Activated T-helper 2 cell treated with anti-CD3 and anti-CD28 coated beads, Interferon-gamma antibody, Interleukin-2, Interleukin-4, amounts not matched to agents 10 μg/mL and 5 μg/mL and 100 μg/mL, durations not matched to agents 14 hours and 24 hours and 36 hours (primary cell): ENCODE measurements around the gene GTSF1L. TPM values are rescaled to one million over a fixed set of nuclear protein-coding genes. Genes with fewer than 3 reads are reported as not detected.

Experiments used
- DNase-seq: peaks from one replicate; pipeline ENCODE4 v3.0.0; 2021; ENCODE audit warnings: low spot score
- H3K27ac Mint-ChIP-seq: one replicate; pipeline ENCODE4 v1.8.0; 2021; ENCODE audit warnings: mixed read lengths
- H3K27me3 Mint-ChIP-seq: one replicate; pipeline ENCODE4 v1.8.0; 2021; ENCODE audit warnings: low read depth, mixed read lengths
- H3K36me3 Mint-ChIP-seq: one replicate; pipeline ENCODE4 v1.8.0; 2021; ENCODE audit warnings: low read depth, mixed read lengths
- H3K4me1 Mint-ChIP-seq: one replicate; pipeline ENCODE4 v1.8.0; 2021; ENCODE audit warnings: low read depth, mixed read lengths
- H3K4me3 Mint-ChIP-seq: one replicate; pipeline ENCODE4 v1.8.0; 2021; ENCODE audit warnings: low read depth, mild to moderate bottlenecking, moderate library complexity, mixed read lengths
- H3K9me3 Mint-ChIP-seq: one replicate; pipeline ENCODE4 v1.8.0; 2021; ENCODE audit warnings: mixed read lengths
- intact Hi-C: fragments of 100-400 bp; cut with micrococcal nuclease; formaldehyde crosslinking; loops from one replicate; pipeline ENCODE4 v1.15.1; 2023
- total RNA-seq: library from RNA; stranded (reverse); gene quantifications from 2 replicates; pipeline ENCODE4 v1.2.3, GENCODE V29; 2022

GTSF1L gene
- total RNA-seq, 1 donor from 2014 or later = not detected

DNA sequence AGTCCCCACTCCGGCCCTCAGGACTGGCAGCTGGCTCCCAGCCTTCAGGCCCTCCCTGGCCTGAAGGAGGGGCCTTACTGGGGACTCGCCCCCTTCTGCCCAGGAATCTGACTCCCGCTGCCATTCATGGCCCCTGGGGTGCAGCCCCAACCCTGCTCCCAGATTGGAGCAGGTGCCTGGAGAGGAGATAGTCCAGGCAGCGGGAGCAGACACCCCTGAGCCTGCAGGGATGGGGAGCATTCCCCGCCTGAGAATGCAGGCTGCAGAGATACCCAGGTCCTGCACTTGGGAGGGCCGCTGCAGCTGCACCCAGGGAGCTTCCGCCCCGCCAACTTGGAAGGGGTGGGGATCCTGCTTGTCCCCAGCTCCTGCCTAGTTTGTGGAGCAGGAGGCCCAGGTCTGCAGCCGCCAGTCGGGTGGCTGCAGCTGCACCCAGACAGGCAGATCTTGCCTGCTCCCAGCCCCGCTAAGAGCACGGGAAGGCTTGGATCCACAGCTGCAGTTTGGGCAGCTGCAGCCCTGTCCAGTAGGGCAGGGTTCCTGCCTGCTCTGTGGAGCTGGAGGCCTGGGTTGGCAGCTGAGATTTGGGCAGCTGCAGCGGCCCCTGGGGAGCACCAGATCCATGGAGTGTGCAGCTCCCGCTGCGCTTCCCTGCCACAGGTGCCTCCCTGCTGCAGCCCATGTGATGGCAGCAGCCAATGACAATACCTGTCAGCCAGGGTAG lies 5.2 kb downstream of the GTSF1L start:
- intact Hi-C loops = no loop called here
- Mint-ChIP-seq H3K27ac (peak overlapping the region; percentile 69), H3K9me3 (no peaks in the 10 kb centered on the region), H3K4me3 (peak overlapping the region; percentile 58), H3K36me3 (peaks cover 20% of the 10 kb centered on the region), H3K27me3 (no peaks in the 10 kb centered on the region), H3K4me1 (peaks cover 10% of the 10 kb centered on the region)
- DNase-seq = no peak

DNA sequence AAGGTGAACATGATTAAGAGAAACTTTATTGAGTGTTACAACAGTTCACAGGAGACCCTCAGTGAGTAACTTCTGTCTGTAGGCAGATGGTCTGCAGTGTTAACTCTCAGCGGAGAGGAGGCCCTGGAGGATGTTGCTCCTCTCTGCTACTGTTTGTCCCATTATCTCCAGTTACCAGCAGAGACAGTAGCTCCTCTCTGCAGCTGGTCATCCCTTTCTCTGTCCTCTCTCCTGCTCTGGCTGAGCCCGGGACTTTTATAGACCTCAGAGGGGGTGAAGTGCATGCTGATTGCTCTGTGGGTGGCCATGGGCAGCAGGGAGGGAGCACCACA lies 5.7 kb downstream of the GTSF1L start:
- H3K4me1 Mint-ChIP-seq = peaks cover 10% of the 10 kb centered on the region
- no peaks in the 10 kb centered on the region for H3K9me3 Mint-ChIP-seq
- H3K36me3 Mint-ChIP-seq = peaks cover 24% of the 10 kb centered on the region
- DNase-seq = no peak
- H3K4me3 Mint-ChIP-seq = no peak overlapping the region
- intact Hi-C loops = no loop called here
- H3K27me3 Mint-ChIP-seq = no peaks in the 10 kb centered on the region
- no peak overlapping the region for H3K27ac Mint-ChIP-seq

DNA sequence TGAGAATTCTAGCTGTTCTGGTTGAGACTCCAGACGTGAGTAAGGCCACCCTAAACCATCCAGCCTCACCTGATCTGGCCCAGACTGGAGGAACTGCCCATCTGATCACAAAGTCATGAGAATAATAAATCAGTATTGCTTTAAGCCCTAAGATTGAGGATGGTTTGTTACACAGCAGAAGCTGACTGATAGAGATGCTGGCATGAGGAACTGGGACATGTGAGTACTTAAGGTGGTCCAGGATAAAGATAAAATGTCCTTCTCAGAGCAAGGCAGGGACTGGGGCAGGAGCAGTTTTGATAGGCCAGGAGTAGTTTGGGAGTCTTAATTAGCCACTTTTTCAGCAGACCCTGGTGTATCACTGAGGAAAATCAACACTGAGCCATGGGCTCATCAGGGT lies 6.8 kb downstream of the GTSF1L start:
- no peaks in the 10 kb centered on the region for H3K9me3 Mint-ChIP-seq

DNA sequence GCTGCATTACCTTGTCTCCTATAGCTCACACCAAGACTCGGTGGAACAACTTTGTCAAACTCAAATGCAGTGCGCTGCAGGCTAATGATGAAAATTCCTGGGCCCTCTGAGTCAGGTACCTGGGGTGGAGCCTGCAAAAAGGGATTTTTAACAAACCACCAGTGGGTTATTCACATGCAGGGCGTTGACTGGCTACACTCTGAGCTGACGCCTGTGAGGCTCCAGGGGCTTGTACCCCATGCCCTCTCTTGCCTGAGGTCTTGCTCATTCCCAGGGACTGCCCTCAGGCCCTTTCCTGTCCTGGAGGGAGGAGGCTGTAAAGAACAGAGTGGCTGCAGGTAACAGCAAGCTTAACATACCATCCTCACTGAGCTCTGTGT lies 9.2 kb downstream of the GTSF1L start:
- Mint-ChIP-seq H3K4me3 (no peak overlapping the region), H3K4me1 (peaks cover 7% of the 10 kb centered on the region)

More for the DNA sequence above, 6.8 kb downstream of the GTSF1L start:
- Mint-ChIP-seq H3K36me3 (peaks cover 29% of the 10 kb centered on the region), H3K27ac (no peak overlapping the region), H3K27me3 (no peaks in the 10 kb centered on the region), H3K4me1 (peaks cover 10% of the 10 kb centered on the region), H3K4me3 (no peak overlapping the region)
- DNase-seq = no peak
- intact Hi-C loops = no loop called here

DNA sequence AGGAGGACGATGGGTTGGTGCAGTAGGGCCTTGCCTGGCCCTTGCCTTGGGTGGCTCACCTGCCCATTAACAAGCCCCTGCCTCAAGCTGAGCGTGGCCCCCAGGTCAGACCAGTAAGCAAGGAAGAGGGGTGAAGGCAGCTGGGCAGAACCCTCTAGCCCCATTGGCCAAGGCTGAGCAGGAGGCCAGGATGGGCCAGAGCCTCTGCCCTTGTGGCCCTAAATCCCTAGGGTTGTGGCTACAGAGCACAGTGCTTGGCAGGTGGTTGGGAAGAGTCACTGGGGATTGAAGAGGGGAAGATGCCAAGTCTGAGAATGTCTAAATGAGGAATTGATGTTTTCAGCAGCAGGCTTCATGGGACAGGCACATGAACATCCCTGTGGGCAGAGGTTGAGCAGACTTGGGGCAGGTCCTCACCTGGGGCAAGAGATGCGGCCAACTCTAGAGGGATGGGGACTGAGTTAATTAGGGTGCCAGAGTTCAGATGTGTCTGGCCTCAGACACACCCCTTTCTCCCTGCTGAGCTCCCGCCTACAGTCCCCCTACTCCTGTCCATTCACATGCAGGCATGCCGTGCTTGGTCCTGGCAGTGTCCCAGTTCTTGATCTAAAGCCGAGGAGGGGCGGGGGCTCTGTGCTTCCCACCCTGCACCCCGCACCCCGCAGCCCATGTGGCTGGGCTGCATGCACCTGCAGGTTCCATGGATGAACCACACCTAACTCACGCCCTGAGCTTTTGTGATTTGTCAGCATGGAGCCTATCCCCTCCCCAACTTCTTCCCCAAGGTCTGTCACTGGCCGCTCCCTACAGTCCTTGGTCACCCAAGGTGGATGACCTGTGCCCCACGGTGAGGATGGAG lies 9.8 kb downstream of the GTSF1L start:
- Mint-ChIP-seq H3K4me1 (peaks cover 4% of the 10 kb centered on the region), H3K9me3 (no peaks in the 10 kb centered on the region), H3K4me3 (no peak overlapping the region), H3K27me3 (no peaks in the 10 kb centered on the region), H3K36me3 (peaks cover 42% of the 10 kb centered on the region), H3K27ac (no peak overlapping the region)
- intact Hi-C loops = no loop called here
- no peak for DNase-seq

More for the DNA sequence above, 9.2 kb downstream of the GTSF1L start:
- Mint-ChIP-seq H3K27ac (no peak overlapping the region), H3K9me3 (no peaks in the 10 kb centered on the region), H3K36me3 (peaks cover 39% of the 10 kb centered on the region), H3K27me3 (no peaks in the 10 kb centered on the region)
- intact Hi-C loops = no loop called here
- no peak for DNase-seq

DNA sequence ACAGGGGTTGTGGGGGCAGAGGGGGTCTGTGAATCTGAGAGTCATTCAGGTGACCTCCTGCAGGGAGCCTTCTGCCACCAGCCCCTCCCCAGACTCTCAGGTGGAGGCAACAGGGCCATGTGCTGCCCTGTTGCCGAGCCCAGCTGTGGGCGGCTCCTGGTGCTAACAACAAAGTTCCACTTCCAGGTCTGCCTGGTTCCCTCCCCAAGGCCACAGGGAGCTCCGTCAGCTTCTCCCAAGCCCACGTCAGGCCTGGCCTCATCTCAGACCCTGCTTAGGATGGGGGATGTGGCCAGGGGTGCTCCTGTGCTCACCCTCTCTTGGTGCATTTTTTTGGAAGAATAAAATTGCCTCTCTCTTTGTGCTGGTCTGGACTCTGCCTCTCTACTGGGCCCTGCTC lies 10.7 kb downstream of the GTSF1L start:
- Mint-ChIP-seq H3K27ac (no peak overlapping the region), H3K9me3 (no peaks in the 10 kb centered on the region), H3K36me3 (peaks cover 44% of the 10 kb centered on the region), H3K4me3 (no peak overlapping the region), H3K4me1 (peaks cover 2% of the 10 kb centered on the region), H3K27me3 (no peaks in the 10 kb centered on the region)
- intact Hi-C loops = no loop called here
- DNase-seq = no peak

DNA sequence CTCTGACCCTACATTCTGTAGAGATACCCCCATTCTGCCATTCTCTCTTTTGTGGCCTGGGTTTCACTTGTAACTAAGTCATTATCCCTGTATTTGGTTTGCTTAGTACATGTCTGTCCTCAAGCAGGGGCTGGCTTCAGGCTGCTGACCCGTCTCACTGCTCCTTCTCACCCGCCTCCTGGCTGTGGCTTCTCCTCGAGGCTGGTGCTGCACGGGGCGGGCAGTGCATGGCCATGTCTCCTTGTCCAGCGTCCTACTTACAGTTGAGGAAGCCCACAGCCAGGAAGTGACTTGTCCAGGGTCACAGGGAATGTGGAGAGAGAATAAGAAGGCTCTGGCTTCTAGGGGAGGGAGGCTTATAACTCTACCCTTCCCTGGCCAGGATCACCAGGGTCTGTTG lies 11.3 kb downstream of the GTSF1L start:
- H3K4me1 Mint-ChIP-seq = peaks cover 2% of the 10 kb centered on the region
- peaks cover 48% of the 10 kb centered on the region for H3K36me3 Mint-ChIP-seq
- H3K27ac Mint-ChIP-seq = no peak overlapping the region
- intact Hi-C loops = no loop called here
- no peak for DNase-seq
- no peak overlapping the region for H3K4me3 Mint-ChIP-seq
- H3K9me3 Mint-ChIP-seq = no peaks in the 10 kb centered on the region
- H3K27me3 Mint-ChIP-seq = no peaks in the 10 kb centered on the region

DNA sequence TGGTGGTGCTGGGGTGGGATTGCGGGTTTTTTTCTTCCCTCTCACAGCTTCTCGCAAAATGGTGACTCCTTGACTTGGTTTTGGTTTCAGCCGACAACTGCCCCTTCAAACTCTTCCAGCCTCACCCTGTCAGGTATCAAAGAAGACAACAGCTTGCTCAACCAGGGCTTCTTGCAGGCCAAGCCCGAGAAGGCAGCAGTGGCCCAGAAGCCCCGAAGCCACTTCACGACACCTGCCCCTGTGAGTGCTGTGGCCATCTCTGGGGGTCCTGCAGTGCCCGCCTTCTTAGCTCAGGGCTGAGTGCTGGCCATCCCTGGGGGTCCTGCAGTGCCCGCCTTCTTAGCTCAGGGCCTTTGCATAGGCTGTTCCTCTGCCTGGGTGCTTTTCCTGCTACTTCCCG lies 11.8 kb downstream of the GTSF1L start:
- DNase-seq = no peak
- peaks cover 2% of the 10 kb centered on the region for H3K4me1 Mint-ChIP-seq
- peak overlapping the region; percentile 46 for H3K27ac Mint-ChIP-seq
- peaks cover 44% of the 10 kb centered on the region for H3K36me3 Mint-ChIP-seq
- H3K9me3 Mint-ChIP-seq = no peaks in the 10 kb centered on the region
- H3K4me3 Mint-ChIP-seq = no peak overlapping the region
- intact Hi-C loops = no loop called here
- H3K27me3 Mint-ChIP-seq = no peaks in the 10 kb centered on the region

DNA sequence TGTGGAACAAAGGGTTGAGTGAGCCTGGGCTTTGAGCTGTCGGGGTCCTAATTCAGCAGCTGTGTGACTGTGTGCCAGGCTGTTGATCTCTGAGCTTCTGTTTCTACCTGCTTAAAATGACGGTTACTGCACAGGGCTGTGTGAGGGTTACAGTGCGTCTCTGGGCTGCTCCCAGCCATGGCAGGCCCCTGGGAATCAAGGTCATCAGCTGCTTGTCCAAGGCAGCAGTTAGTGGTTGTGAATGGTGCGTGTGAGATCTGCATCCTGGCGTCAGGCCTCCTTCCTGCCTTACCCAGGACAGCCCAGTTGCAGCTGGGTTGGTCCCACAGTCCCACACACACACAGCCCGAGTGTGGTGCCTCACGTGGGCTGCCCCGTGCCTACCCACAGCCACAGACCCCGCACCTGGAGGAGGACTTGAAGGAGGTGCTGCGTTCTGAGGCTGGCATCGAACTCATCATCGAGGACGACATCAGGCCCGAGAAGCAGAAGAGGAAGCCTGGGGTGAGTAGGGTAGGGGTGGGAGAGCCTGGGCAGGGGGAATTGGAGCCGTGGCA lies 15.6 kb downstream of the GTSF1L start:
- Mint-ChIP-seq H3K27me3 (no peaks in the 10 kb centered on the region), H3K36me3 (peaks cover 46% of the 10 kb centered on the region), H3K9me3 (no peaks in the 10 kb centered on the region), H3K4me3 (no peak overlapping the region), H3K4me1 (no peaks in the 10 kb centered on the region), H3K27ac (no peak overlapping the region)
- no peak for DNase-seq
- intact Hi-C loops = no loop called here

DNA sequence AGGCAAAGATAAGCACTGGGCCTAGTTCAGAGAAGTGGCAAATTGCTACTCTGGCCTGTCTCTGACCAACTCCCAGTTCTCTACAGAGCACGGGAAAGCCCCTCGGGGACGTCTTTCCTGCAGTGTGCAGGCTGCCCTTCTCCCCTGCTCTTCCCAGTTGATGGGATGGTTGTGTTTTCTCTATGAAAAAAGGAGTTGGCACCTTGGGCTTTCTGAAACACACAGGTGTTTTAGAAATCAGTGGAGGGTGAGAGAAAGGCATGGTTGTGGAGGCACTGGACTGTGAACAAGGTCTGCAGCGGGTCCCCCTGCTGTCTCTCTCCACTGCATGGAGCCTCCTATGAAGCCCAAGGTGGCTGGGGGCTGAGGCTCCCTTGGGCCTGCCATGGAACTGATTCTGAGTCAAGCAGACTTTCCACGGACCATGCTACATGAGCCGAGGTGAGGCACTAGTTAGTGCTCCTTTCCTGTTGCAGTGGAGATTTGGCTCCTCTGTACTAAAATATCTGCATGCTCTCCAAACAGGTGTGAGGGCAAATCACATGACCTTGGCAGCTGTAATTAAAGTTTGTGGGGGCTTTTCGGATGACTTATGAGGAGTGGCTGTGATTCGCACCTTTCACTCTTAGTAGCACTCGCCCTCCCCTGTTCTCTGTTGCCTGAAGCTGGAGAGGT lies 16.3 kb downstream of the GTSF1L start:
- H3K9me3 Mint-ChIP-seq = no peaks in the 10 kb centered on the region
- no peaks in the 10 kb centered on the region for H3K4me1 Mint-ChIP-seq
- no peak for DNase-seq
- intact Hi-C loops = no loop called here
- H3K4me3 Mint-ChIP-seq = no peak overlapping the region
- H3K27ac Mint-ChIP-seq = no peak overlapping the region
- no peaks in the 10 kb centered on the region for H3K27me3 Mint-ChIP-seq
- peaks cover 49% of the 10 kb centered on the region for H3K36me3 Mint-ChIP-seq

DNA sequence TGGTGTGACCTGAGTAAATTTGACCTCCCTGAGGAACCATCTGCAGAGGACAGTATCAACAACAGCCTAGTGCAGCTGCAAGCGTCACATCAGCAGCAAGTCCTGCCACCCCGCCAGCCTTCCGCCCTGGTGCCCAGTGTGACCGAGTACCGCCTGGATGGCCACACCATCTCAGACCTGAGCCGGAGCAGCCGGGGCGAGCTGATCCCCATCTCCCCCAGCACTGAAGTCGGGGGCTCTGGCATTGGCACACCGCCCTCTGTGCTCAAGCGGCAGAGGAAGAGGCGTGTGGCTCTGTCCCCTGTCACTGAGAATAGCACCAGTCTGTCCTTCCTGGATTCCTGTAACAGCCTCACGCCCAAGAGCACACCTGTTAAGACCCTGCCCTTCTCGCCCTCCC lies 24.3 kb downstream of the GTSF1L start:
- Mint-ChIP-seq H3K4me3 (no peak overlapping the region), H3K36me3 (peaks cover 57% of the 10 kb centered on the region), H3K27me3 (no peaks in the 10 kb centered on the region), H3K27ac (no peak overlapping the region), H3K9me3 (no peaks in the 10 kb centered on the region), H3K4me1 (no peaks in the 10 kb centered on the region)
- intact Hi-C loops = no loop called here
- DNase-seq = no peak

DNA sequence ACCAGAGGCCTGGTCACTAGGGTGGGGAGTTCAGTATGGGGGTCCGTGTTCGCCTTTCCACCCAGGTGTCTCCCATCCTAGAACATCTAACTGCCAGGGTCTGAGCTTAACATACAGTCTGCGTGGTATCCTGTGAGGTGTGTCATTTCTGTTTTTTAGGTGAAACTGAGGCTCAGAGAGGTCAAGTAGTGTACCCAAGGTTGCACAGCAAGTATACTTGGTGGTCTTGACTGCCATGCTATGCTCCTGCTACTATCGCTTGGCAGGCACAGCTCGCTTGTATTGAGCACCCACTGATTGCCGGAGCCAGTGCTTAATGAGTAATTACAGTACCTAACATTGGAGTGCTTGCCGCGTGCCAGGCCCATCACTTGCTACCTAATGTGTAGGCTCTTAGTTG lies 26.2 kb downstream of the GTSF1L start:
- H3K9me3 Mint-ChIP-seq = no peaks in the 10 kb centered on the region
- H3K4me1 Mint-ChIP-seq = no peaks in the 10 kb centered on the region
- no peak overlapping the region for H3K4me3 Mint-ChIP-seq
- H3K27ac Mint-ChIP-seq = no peak overlapping the region
- H3K36me3 Mint-ChIP-seq = peaks cover 46% of the 10 kb centered on the region
- intact Hi-C loops = no loop called here
- DNase-seq = no peak
- no peaks in the 10 kb centered on the region for H3K27me3 Mint-ChIP-seq
